HCT116 (cell line): ENCODE results near the gene OPRL1. TPM values are rescaled to one million over a fixed set of nuclear protein-coding genes. Genes with fewer than 3 reads are reported as not detected.

Experiments
- ATAC-seq: fragments of 200-7000 bp; cut with Tn5 transposase; 2 replicates; pipeline ENCODE4 v1.9.1; 2020; ENCODE audit warnings: mild to moderate bottlenecking, moderate library complexity
- BruUV-seq: library from RNA; stranded (reverse); fragments of 400-500 nt; replicated peaks from 2 replicates; lab custom pipeline; 2021; lab: Mats Ljungman, UMichigan
- CTCF ChIA-PET: fragments of 300-600 bp; sonication (Branson Sonifier 250); formaldehyde crosslinking; loops from one replicate; lab custom pipeline; 2021; ENCODE audit warnings: antibody characterized with exemption; lab: Charles Lee
- POLR2A ChIA-PET: fragments of 300-600, 350-600 bp; sonication (Branson Sonifier 250); formaldehyde crosslinking; loops from one replicate; lab custom pipeline; 2021; ENCODE audit warnings: antibody characterized with exemption; lab: Charles Lee
- RAD21 ChIA-PET, 2 experiments: fragments of 300-600 bp; sonication (Branson Sonifier 250); formaldehyde crosslinking; loops; one replicate each; lab custom pipeline; 2023; ENCODE audit warnings: low total read pairs in 2 of 2; ENCODE audit not compliant: uncharacterized antibody in 2 of 2, unreplicated experiment in 2 of 2, low non-redundant PET in 1 of 2; lab: Charles Lee
- DNase-seq: peaks from one replicate; pipeline ENCODE4 v3.0.0-alpha.2; 2010; ENCODE audit warnings: low read depth, low spot score
- H2AFZ ChIP-seq: fragments of 200-600 bp; shearing (Covaris generic), sonication (generic); 2 replicates; pipeline ENCODE4 v1.6.1; 2017; ENCODE audit warnings: low read depth, mixed run types, mixed read lengths, antibody characterized with exemption, low read length; ENCODE audit not compliant: poor library complexity, severe bottlenecking
- H3K27ac ChIP-seq: 2 replicates; pipeline ENCODE4 v1.5.1; 2012; ENCODE audit warnings: low read depth, low read length
- H3K27me3 ChIP-seq: fragments of 200-600 bp; sonication (generic); 2 replicates; pipeline ENCODE4 v1.6.1; 2016; ENCODE audit warnings: mixed run types, low read length, mixed read lengths; ENCODE audit not compliant: insufficient read depth
- H3K36me3 ChIP-seq, 2 experiments: fragments of 200-500 bp in 1 of 2; fragments of 200-600 bp in 1 of 2; sonication (Bioruptor generic) in 1 of 2; sonication (generic) in 1 of 2; 2 replicates each; pipeline versions ENCODE4 v1.5.1 to v1.6.1; 2014 to 2016; ENCODE audit warnings: low read length in 2 of 2, inconsistent platforms in 1 of 2, mixed read lengths in 1 of 2, mixed run types in 1 of 2; ENCODE audit not compliant: insufficient read depth in 2 of 2, control insufficient read depth in 1 of 2
- H3K4me1 ChIP-seq, 2 experiments: fragments of 200-600 bp in 1 of 2; sonication (generic) in 1 of 2; 2 replicates each; pipeline versions ENCODE4 v1.5.1 to v1.6.1; 2012 to 2017; ENCODE audit warnings: low read length in 2 of 2, inconsistent platforms in 1 of 2, mild to moderate bottlenecking in 1 of 2, mixed read lengths in 1 of 2, mixed run types in 1 of 2, moderate library complexity in 1 of 2; ENCODE audit not compliant: insufficient read depth in 2 of 2, control insufficient read depth in 1 of 2
- H3K4me2 ChIP-seq: fragments of 200-600 bp; sonication (generic); 2 replicates; pipeline ENCODE4 v1.6.1; 2017; ENCODE audit warnings: mixed run types, low read length, mixed read lengths
- H3K4me3 ChIP-seq, 2 experiments: fragments of 200-600 bp in 1 of 2; sonication (generic) in 1 of 2; replicated peaks in 1 of 2; 2 replicates each; pipeline ENCODE4 v1.5.1; 2011 to 2016; ENCODE audit warnings: low read length in 2 of 2, control low read depth in 1 of 2, low read depth in 1 of 2, mild to moderate bottlenecking in 1 of 2, mixed read lengths in 1 of 2, mixed run types in 1 of 2
- H3K79me2 ChIP-seq: fragments of 200-600 bp; sonication (generic); 2 replicates; pipeline ENCODE4 v1.6.1; 2017; ENCODE audit warnings: mild to moderate bottlenecking, mixed run types, low read length, moderate library complexity, mixed read lengths; ENCODE audit not compliant: insufficient read depth
- H3K9ac ChIP-seq: fragments of 200-600 bp; sonication (generic); 2 replicates; pipeline ENCODE4 v1.6.1; 2016; ENCODE audit warnings: low read length, mixed read lengths
- H3K9me2 ChIP-seq: fragments of 200-600 bp; sonication (generic), shearing (Covaris generic); 2 replicates; pipeline ENCODE4 v1.6.1; 2017; ENCODE audit warnings: mixed run types, mild to moderate bottlenecking, moderate library complexity; ENCODE audit not compliant: insufficient read depth
- H3K9me3 ChIP-seq, 2 experiments: fragments of 200-500 bp in 1 of 2; fragments of 200-600 bp in 1 of 2; sonication (Bioruptor generic) in 1 of 2; sonication (generic) in 1 of 2; 2 replicates each; pipeline ENCODE4 v1.6.1; 2014 to 2017; ENCODE audit warnings: low read length in 2 of 2, mixed read lengths in 2 of 2, inconsistent platforms in 1 of 2, low read depth in 1 of 2, mild to moderate bottlenecking in 1 of 2, mixed run types in 1 of 2, moderate library complexity in 1 of 2; ENCODE audit not compliant: control insufficient read depth in 1 of 2, insufficient read depth in 1 of 2
- H4K20me1 ChIP-seq: fragments of 200-600 bp; sonication (generic), shearing (Covaris generic); 2 replicates; pipeline ENCODE4 v1.6.1; 2017; ENCODE audit warnings: mixed run types, mild to moderate bottlenecking, moderate library complexity; ENCODE audit not compliant: insufficient read depth
- CBX3 ChIP-seq: IDR thresholded peaks from 2 replicates; pipeline ENCODE4 v1.6.1; 2012; ENCODE audit warnings: low read depth
- EZH2 ChIP-seq: fragments of 200-600 bp; sonication (generic); IDR thresholded peaks from 2 replicates; pipeline ENCODE4 v1.6.1; 2017; ENCODE audit warnings: antibody characterized with exemption, mixed run types
- JUND ChIP-seq: IDR thresholded peaks from 2 replicates; pipeline ENCODE4 v1.6.1; 2012
- MAX ChIP-seq: IDR thresholded peaks from 2 replicates; pipeline ENCODE4 v1.6.1; 2012
- POLR2A ChIP-seq: IDR thresholded peaks from 2 replicates; pipeline ENCODE4 v1.7.0; 2011; ENCODE audit warnings: borderline replicate concordance; ENCODE audit not compliant: insufficient read depth, insufficient read length; ENCODE audit errors: extremely low read depth
- POLR2AphosphoS5 ChIP-seq: IDR thresholded peaks from 2 replicates; pipeline ENCODE4 v1.6.1; 2011; ENCODE audit warnings: mild to moderate bottlenecking, low read depth, low read length, moderate library complexity
- RAD21 ChIP-seq: IDR thresholded peaks from 2 replicates; pipeline ENCODE4 v1.6.1; 2012; ENCODE audit warnings: low read depth, mild to moderate bottlenecking
- SIN3A ChIP-seq: IDR thresholded peaks from 2 replicates; pipeline ENCODE4 v1.6.1; 2012; ENCODE audit warnings: low read depth
- TCF7L2 ChIP-seq: IDR thresholded peaks from 2 replicates; pipeline ENCODE4 v1.7.0; 2011; ENCODE audit warnings: borderline replicate concordance, inconsistent platforms; ENCODE audit not compliant: insufficient read depth, insufficient read length; ENCODE audit errors: extremely low read depth
- YY1 ChIP-seq: IDR thresholded peaks from 2 replicates; pipeline ENCODE4 v1.6.1; 2011; ENCODE audit warnings: low read length, low read depth, moderate library complexity, mild to moderate bottlenecking; ENCODE audit not compliant: insufficient replicate concordance; ENCODE audit errors: extremely low read depth
- ZFX ChIP-seq: fragments of 450-650 bp; IDR thresholded peaks from 2 replicates; pipeline ENCODE4 v1.6.1; 2017
- ZNF274 ChIP-seq: fragments of 200-500 bp; sonication (Bioruptor generic); IDR thresholded peaks from 2 replicates; pipeline ENCODE4 v1.6.1; 2014; ENCODE audit warnings: mild to moderate bottlenecking, low read depth, low read length, inconsistent platforms
- intact Hi-C: fragments of 100-400 bp; cut with micrococcal nuclease; formaldehyde crosslinking; loops from 2 replicates; pipeline ENCODE4 v1.10.0; 2022
- total RNA-seq: library from RNA; stranded (reverse); gene quantifications from one replicate; pipeline ENCODE4 v1.2.1, GENCODE V29; 2021; ENCODE audit not compliant: unreplicated experiment
- TF ChIP-seq, protein P1 (sequence below): IDR thresholded peaks from 2 replicates; pipeline ENCODE4 v1.6.1; 2012; ENCODE audit warnings: low read depth

Gene OPRL1
- total RNA-seq, 1 experiment from 2014 or later: 1.6 TPM

DNA sequence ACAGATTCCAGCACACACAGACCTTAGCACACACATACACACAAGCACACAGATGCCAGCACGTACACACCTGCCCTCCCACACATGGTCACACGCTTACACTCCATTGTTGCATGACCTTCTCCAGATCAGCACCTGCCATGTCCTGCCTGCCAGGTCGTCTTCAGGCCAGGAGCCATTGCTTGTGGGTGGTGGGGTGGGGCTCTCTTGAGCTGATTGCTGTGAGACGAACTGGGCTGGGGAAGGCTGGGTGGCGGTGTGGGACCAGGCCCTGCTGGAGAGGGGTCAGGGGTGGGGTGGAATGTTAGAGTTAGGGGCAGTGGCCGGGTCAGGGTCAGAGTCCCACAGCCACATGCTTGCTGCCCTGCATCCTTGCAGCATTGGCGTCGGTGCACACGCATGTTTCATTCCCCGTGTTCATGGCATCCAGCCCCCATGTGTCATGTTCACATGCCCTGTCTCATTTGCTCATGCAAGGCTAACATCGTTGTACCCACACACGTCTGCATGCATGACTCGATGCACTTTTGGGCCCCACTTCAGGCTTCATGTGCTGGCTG lies 34.0 kb downstream of the OPRL1 start:
- intact Hi-C loops: no loop called here
- Histone ChIP-seq H3K27ac (no peak overlapping the region), H3K4me2 (no peak overlapping the region), H3K9me2 (no peaks in the 10 kb centered on the region), H4K20me1 (no peaks in the 10 kb centered on the region), H3K27me3 (no peaks in the 10 kb centered on the region), H3K9me3 (no peaks in the 10 kb centered on the region), H3K79me2 (no peaks in the 10 kb centered on the region), H3K9ac (no peak overlapping the region), H2AFZ (no peak overlapping the region), H3K4me3 (no peak overlapping the region), H3K4me1 (no peaks in the 10 kb centered on the region), H3K36me3 (no peaks in the 10 kb centered on the region)
- BruUV-seq: no TSS peak
- TF ChIP-seq, protein P1, sequence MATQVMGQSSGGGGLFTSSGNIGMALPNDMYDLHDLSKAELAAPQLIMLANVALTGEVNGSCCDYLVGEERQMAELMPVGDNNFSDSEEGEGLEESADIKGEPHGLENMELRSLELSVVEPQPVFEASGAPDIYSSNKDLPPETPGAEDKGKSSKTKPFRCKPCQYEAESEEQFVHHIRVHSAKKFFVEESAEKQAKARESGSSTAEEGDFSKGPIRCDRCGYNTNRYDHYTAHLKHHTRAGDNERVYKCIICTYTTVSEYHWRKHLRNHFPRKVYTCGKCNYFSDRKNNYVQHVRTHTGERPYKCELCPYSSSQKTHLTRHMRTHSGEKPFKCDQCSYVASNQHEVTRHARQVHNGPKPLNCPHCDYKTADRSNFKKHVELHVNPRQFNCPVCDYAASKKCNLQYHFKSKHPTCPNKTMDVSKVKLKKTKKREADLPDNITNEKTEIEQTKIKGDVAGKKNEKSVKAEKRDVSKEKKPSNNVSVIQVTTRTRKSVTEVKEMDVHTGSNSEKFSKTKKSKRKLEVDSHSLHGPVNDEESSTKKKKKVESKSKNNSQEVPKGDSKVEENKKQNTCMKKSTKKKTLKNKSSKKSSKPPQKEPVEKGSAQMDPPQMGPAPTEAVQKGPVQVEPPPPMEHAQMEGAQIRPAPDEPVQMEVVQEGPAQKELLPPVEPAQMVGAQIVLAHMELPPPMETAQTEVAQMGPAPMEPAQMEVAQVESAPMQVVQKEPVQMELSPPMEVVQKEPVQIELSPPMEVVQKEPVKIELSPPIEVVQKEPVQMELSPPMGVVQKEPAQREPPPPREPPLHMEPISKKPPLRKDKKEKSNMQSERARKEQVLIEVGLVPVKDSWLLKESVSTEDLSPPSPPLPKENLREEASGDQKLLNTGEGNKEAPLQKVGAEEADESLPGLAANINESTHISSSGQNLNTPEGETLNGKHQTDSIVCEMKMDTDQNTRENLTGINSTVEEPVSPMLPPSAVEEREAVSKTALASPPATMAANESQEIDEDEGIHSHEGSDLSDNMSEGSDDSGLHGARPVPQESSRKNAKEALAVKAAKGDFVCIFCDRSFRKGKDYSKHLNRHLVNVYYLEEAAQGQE: no peak
- ChIA-PET CTCF (no interaction called here), RAD21 (no interaction called here), POLR2A (no interaction called here)
- DNase-seq (no peak), ATAC-seq (no peak)

- Histone ChIP-seq H3K9me2 (no peaks in the 10 kb centered on the region), H3K27me3 (no peaks in the 10 kb centered on the region), H3K4me1 (no peaks in the 10 kb centered on the region), H4K20me1 (no peaks in the 10 kb centered on the region), H3K36me3 (no peaks in the 10 kb centered on the region), H3K9me3 (no peaks in the 10 kb centered on the region), H3K27ac (no peak overlapping the region), H3K79me2 (no peaks in the 10 kb centered on the region), H3K9ac (no peak overlapping the region), H2AFZ (no peak overlapping the region), H3K4me2 (no peak overlapping the region), H3K4me3 (no peak overlapping the region)
- ATAC-seq (no peak), DNase-seq (no peak)
- ChIA-PET POLR2A (no interaction called here), CTCF (no interaction called here), RAD21 (no interaction called here)
- BruUV-seq: no TSS peak
- intact Hi-C loops: no loop called here
- TF ChIP-seq, protein P1: no peak
- TF ChIP-seq JUND: no peak
- TF ChIP-seq TCF7L2: no peak
- no peak for TF ChIP-seq ZNF274
- no peak for TF ChIP-seq POLR2A
- no peak for TF ChIP-seq EZH2
- no peak for TF ChIP-seq MAX
- no peak for TF ChIP-seq POLR2AphosphoS5
- no peak for TF ChIP-seq RAD21
- no peak for TF ChIP-seq SIN3A
- TF ChIP-seq CBX3: no peak
- TF ChIP-seq YY1: no peak
- TF ChIP-seq ZFX: no peak
Observed at GRCh38 chr20:64114356-64114971, 34.6 kb downstream of the OPRL1 start.
